ENCODE data around the gene DET1.
"Not testable (repeated sequence)": the region's sequence is repeated elsewhere in the genome, so short reads cannot be mapped to it uniquely, and the experiment has no call there.

DNA sequence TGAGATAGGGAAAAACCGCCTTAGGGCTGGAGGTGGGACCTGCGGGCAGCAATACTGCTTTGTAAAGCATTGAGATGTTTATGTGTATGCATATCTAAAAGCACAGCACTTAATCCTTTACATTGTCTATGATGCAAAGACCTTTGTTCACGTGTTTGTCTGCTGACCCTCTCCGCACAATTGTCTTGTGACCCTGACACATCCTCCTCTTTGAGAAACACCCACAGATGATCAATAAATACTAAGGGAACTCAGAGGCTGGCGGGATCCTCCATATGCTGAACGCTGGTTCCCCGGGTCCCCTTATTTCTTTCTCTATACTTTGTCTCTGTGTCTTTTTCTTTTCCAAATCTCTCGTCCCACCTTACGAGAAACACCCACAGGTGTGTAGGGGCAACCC, 5.4 kb downstream of the DET1 start:
- TF ChIP-seq, protein P1, sequence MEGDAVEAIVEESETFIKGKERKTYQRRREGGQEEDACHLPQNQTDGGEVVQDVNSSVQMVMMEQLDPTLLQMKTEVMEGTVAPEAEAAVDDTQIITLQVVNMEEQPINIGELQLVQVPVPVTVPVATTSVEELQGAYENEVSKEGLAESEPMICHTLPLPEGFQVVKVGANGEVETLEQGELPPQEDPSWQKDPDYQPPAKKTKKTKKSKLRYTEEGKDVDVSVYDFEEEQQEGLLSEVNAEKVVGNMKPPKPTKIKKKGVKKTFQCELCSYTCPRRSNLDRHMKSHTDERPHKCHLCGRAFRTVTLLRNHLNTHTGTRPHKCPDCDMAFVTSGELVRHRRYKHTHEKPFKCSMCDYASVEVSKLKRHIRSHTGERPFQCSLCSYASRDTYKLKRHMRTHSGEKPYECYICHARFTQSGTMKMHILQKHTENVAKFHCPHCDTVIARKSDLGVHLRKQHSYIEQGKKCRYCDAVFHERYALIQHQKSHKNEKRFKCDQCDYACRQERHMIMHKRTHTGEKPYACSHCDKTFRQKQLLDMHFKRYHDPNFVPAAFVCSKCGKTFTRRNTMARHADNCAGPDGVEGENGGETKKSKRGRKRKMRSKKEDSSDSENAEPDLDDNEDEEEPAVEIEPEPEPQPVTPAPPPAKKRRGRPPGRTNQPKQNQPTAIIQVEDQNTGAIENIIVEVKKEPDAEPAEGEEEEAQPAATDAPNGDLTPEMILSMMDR (IDR thresholded peaks at IDR 0.05) = not testable (repeated sequence)
- not testable (repeated sequence) for TF ChIP-seq POLR2A, EP300 (IDR thresholded peaks at IDR 0.05)

Data from ovary (tissue), 3 donors.